Fibroblast of mammary gland (primary cell): ENCODE data around the gene MKLN1.

Source experiments
- DNase-seq: peaks from one replicate; pipeline ENCODE4 v3.0.0-alpha.2; 2010; ENCODE audit warnings: low read depth
- H3K4me3 ChIP-seq: 2 replicates; pipeline ENCODE4 v1.5.1; 2011; ENCODE audit warnings: low read depth, mild to moderate bottlenecking, low read length, moderate library complexity; ENCODE audit not compliant: control insufficient read depth
- CTCF ChIP-seq: conservative IDR thresholded peaks from 2 replicates; pipeline ENCODE4 v1.5.1; 2011; ENCODE audit warnings: low read depth, low read length, inconsistent platforms; ENCODE audit not compliant: control insufficient read depth, insufficient read depth

Gene MKLN1

GRCh38 chr7:131466735-131467365 lies 139.2 kb downstream of the MKLN1 start:
- no peak for DNase-seq
- no peak overlapping the region for H3K4me3 ChIP-seq
- TF ChIP-seq CTCF = no peak

GRCh38 chr7:131467788-131468187 lies 140.1 kb downstream of the MKLN1 start:
- no peak for TF ChIP-seq CTCF
- no peak for DNase-seq
- H3K4me3 ChIP-seq = no peak overlapping the region

- no peak for TF ChIP-seq CTCF
- H3K4me3 ChIP-seq = no peak overlapping the region
- DNase-seq = no peak
Measured at GRCh38 chr7:131471250-131472004, 143.8 kb downstream of the MKLN1 start.

GRCh38 chr7:131476740-131477139 lies 149.1 kb downstream of the MKLN1 start:
- H3K4me3 ChIP-seq = no peak overlapping the region
- DNase-seq = no peak
- no peak for TF ChIP-seq CTCF

- DNase-seq = no peak
- H3K4me3 ChIP-seq = no peak overlapping the region
- TF ChIP-seq CTCF = no peak
Measured at GRCh38 chr7:131480384-131481315, 153.0 kb downstream of the MKLN1 start.

GRCh38 chr7:131482800-131483199 lies 155.1 kb downstream of the MKLN1 start:
- no peak for TF ChIP-seq CTCF
- no peak for DNase-seq
- no peak overlapping the region for H3K4me3 ChIP-seq
